ENCODE results near the gene SHROOM1.

DNA sequence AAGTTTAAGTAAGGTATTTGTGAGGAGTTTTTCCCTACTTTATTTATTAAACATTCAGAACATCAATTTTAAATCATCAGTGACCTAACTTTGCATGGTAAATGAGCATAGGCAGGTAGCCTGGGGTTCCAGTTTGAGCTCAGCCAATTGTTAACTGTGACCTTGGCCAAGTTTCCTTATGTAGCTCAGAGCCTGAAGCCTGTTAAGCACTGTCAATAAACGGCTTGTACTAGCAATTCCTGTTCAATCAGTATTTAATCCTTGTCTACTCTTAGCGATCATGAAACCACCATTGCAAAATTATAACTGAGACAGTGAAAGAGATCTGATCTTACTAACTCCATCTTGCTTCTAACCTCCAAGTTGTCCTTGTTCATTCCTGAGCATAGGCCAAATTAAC, 22.0 kb downstream of the SHROOM1 start:
- TF ChIP-seq, protein P1, sequence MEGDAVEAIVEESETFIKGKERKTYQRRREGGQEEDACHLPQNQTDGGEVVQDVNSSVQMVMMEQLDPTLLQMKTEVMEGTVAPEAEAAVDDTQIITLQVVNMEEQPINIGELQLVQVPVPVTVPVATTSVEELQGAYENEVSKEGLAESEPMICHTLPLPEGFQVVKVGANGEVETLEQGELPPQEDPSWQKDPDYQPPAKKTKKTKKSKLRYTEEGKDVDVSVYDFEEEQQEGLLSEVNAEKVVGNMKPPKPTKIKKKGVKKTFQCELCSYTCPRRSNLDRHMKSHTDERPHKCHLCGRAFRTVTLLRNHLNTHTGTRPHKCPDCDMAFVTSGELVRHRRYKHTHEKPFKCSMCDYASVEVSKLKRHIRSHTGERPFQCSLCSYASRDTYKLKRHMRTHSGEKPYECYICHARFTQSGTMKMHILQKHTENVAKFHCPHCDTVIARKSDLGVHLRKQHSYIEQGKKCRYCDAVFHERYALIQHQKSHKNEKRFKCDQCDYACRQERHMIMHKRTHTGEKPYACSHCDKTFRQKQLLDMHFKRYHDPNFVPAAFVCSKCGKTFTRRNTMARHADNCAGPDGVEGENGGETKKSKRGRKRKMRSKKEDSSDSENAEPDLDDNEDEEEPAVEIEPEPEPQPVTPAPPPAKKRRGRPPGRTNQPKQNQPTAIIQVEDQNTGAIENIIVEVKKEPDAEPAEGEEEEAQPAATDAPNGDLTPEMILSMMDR (conservative IDR thresholded peaks at IDR 0.05; ENCODE audit: low read depth in 2 of 2) = no peak
- TF ChIP-seq EZH2phosphoT487 (IDR thresholded peaks at IDR 0.05; ENCODE audit: unreplicated experiment) (no peak), EZH2 (IDR thresholded peaks at IDR 0.05; ENCODE audit: low read depth, unreplicated experiment) (no peak), POLR2AphosphoS5 (IDR thresholded peaks at IDR 0.05; ENCODE audit: low read depth) (no peak), ZNF114 (CRISPR knock-in tag; IDR thresholded peaks at IDR 0.05) (no peak), JUNB (IDR thresholded peaks at IDR 0.05; ENCODE audit: unreplicated experiment) (no peak), STAT1 (IDR thresholded peaks at IDR 0.05; ENCODE audit: unreplicated experiment) (no peak), CREB1 (CRISPR knock-in tag; IDR thresholded peaks at IDR 0.05; ENCODE audit: low read depth) (no peak), NANOG (IDR thresholded peaks at IDR 0.05; ENCODE audit: borderline replicate concordance) (no peak), ZNF331 (CRISPR knock-in tag; IDR thresholded peaks at IDR 0.05; ENCODE audit: low read depth) (no peak)
- TF ChIP-seq, protein P2, sequence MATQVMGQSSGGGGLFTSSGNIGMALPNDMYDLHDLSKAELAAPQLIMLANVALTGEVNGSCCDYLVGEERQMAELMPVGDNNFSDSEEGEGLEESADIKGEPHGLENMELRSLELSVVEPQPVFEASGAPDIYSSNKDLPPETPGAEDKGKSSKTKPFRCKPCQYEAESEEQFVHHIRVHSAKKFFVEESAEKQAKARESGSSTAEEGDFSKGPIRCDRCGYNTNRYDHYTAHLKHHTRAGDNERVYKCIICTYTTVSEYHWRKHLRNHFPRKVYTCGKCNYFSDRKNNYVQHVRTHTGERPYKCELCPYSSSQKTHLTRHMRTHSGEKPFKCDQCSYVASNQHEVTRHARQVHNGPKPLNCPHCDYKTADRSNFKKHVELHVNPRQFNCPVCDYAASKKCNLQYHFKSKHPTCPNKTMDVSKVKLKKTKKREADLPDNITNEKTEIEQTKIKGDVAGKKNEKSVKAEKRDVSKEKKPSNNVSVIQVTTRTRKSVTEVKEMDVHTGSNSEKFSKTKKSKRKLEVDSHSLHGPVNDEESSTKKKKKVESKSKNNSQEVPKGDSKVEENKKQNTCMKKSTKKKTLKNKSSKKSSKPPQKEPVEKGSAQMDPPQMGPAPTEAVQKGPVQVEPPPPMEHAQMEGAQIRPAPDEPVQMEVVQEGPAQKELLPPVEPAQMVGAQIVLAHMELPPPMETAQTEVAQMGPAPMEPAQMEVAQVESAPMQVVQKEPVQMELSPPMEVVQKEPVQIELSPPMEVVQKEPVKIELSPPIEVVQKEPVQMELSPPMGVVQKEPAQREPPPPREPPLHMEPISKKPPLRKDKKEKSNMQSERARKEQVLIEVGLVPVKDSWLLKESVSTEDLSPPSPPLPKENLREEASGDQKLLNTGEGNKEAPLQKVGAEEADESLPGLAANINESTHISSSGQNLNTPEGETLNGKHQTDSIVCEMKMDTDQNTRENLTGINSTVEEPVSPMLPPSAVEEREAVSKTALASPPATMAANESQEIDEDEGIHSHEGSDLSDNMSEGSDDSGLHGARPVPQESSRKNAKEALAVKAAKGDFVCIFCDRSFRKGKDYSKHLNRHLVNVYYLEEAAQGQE (IDR thresholded peaks at IDR 0.05; ENCODE audit: unreplicated experiment) = no peak
- TF ChIP-seq, protein P3, sequence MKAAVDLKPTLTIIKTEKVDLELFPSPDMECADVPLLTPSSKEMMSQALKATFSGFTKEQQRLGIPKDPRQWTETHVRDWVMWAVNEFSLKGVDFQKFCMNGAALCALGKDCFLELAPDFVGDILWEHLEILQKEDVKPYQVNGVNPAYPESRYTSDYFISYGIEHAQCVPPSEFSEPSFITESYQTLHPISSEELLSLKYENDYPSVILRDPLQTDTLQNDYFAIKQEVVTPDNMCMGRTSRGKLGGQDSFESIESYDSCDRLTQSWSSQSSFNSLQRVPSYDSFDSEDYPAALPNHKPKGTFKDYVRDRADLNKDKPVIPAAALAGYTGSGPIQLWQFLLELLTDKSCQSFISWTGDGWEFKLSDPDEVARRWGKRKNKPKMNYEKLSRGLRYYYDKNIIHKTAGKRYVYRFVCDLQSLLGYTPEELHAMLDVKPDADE (IDR thresholded peaks at IDR 0.05) = no peak
- TF ChIP-seq, protein P4, sequence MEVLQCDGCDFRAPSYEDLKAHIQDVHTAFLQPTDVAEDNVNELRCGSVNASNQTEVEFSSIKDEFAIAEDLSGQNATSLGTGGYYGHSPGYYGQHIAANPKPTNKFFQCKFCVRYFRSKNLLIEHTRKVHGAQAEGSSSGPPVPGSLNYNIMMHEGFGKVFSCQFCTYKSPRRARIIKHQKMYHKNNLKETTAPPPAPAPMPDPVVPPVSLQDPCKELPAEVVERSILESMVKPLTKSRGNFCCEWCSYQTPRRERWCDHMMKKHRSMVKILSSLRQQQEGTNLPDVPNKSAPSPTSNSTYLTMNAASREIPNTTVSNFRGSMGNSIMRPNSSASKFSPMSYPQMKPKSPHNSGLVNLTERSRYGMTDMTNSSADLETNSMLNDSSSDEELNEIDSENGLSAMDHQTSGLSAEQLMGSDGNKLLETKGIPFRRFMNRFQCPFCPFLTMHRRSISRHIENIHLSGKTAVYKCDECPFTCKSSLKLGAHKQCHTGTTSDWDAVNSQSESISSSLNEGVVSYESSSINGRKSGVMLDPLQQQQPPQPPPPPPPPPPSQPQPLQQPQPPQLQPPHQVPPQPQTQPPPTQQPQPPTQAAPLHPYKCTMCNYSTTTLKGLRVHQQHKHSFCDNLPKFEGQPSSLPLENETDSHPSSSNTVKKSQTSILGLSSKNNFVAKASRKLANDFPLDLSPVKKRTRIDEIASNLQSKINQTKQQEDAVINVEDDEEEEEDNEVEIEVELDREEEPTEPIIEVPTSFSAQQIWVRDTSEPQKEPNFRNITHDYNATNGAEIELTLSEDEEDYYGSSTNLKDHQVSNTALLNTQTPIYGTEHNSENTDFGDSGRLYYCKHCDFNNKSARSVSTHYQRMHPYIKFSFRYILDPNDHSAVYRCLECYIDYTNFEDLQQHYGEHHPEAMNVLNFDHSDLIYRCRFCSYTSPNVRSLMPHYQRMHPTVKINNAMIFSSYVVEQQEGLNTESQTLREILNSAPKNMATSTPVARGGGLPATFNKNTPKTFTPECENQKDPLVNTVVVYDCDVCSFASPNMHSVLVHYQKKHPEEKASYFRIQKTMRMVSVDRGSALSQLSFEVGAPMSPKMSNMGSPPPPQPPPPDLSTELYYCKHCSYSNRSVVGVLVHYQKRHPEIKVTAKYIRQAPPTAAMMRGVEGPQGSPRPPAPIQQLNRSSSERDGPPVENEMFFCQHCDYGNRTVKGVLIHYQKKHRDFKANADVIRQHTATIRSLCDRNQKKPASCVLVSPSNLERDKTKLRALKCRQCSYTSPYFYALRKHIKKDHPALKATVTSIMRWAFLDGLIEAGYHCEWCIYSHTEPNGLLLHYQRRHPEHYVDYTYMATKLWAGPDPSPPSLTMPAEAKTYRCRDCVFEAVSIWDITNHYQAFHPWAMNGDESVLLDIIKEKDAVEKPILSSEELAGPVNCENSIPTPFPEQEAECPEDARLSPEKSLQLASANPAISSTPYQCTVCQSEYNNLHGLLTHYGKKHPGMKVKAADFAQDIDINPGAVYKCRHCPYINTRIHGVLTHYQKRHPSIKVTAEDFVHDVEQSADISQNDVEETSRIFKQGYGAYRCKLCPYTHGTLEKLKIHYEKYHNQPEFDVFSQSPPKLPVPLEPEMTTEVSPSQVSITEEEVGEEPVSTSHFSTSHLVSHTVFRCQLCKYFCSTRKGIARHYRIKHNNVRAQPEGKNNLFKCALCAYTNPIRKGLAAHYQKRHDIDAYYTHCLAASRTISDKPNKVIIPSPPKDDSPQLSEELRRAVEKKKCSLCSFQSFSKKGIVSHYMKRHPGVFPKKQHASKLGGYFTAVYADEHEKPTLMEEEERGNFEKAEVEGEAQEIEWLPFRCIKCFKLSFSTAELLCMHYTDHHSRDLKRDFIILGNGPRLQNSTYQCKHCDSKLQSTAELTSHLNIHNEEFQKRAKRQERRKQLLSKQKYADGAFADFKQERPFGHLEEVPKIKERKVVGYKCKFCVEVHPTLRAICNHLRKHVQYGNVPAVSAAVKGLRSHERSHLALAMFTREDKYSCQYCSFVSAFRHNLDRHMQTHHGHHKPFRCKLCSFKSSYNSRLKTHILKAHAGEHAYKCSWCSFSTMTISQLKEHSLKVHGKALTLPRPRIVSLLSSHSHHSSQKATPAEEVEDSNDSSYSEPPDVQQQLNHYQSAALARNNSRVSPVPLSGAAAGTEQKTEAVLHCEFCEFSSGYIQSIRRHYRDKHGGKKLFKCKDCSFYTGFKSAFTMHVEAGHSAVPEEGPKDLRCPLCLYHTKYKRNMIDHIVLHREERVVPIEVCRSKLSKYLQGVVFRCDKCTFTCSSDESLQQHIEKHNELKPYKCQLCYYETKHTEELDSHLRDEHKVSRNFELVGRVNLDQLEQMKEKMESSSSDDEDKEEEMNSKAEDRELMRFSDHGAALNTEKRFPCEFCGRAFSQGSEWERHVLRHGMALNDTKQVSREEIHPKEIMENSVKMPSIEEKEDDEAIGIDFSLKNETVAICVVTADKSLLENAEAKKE (CRISPR knock-in tag; IDR thresholded peaks at IDR 0.05) = no peak
